HG03432 (cell line): ENCODE results near the gene INPP5F.

ENCODE experiments used
- ATAC-seq: cut with Tn5 transposase; IDR thresholded peaks from one replicate; pipeline ENCODE4 v1.9.1; 2021; ENCODE audit warnings: mild to moderate bottlenecking, moderate library complexity; ENCODE audit not compliant: unreplicated experiment

The INPP5F gene

GRCh38 chr10:119807960-119808697 lies 82.3 kb downstream of the INPP5F start:
- no peak for ATAC-seq

DNA sequence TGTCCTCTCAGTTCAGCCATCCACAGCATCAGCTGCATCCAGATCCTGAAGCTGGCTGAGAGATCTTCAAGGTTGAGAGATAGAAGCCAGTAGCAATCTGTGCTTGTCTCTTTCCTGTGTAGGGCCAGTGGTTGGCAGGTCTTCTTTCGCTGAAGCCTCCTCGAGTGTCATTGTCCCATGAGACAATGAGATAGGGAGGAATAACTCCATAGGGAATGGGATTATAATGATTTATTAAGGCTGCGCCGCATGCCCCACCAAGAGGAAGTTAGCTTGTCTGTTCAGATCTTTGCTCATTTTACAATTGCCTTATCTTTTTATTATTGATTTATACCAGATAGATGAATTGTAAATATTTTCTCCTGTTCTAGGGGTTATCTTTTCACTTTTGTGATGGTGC lies 85.3 kb downstream of the INPP5F start:
- no peak for ATAC-seq

GRCh38 chr10:119812684-119813083 lies 86.8 kb downstream of the INPP5F start:
- no peak for ATAC-seq

GRCh38 chr10:119815671-119816070 lies 89.8 kb downstream of the INPP5F start:
- no peak for ATAC-seq

DNA sequence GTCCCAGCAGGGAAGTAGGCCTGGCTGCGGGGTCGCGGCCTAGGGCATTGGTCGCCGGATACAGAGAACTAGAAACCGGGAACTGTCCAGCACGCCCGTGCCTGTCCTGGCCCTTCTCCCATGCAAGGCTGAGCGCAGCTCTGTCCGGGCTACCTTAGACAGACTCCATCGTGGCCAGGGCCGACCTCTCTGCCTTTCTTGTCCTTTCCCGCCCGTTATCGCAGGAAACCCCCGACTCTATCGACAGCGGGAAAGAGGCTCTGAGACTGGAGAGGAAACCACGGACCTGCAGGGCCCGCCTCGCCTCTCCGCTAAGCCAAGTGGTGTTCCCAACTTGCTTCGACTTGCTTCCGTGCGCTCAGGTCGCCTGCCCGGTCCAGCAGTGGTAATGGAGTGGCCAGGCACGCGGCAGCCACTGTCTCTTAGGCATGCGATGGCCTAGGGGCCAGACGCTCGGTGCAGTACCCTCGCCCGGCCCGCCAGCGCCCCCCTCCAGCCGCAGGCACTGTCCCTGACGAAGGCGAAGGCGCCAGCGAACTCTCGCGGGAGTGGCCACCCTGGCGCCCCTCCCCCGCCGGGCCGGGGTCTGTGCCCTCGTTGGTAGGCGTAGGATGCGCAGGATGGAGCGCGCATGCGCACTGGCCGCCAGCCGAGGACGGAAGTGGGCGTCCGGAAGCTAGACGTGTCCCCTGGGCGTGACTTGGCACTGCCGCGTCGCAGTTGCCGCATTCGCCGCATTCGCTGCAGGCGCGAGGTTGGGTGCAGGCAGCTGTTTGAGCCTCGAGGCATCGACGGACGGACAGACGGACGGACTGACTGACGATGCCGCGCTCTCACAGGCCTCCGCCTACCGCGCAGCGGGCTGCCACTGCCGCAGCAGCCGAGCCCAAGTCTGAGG lies 92.4 kb downstream of the INPP5F start:
- ATAC-seq = no peak

GRCh38 chr10:119818889-119819270 lies 93.0 kb downstream of the INPP5F start:
- ATAC-seq = no peak

DNA sequence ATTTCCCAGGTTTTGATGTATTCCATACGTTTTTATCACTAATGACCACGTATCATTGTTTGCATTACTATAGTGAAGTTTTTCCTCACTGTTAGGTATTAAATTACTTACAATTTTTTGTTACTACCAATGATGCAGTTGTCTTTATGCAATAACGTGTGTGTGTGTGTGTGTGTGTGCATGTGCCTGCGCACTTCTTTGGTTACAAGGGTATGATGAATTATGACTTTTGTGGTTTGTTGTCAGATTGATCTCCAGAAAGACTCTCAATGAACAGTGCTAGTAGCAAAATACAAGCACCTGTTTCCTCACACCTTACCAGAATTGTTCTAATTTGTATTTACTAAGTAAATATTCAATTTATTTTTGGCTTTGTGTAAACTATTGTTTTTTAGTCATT lies 95.3 kb downstream of the INPP5F start:
- ATAC-seq = no peak

- no peak for ATAC-seq
Observed at GRCh38 chr10:119824299-119824698, 98.4 kb downstream of the INPP5F start.

GRCh38 chr10:119826771-119827170 lies 100.9 kb downstream of the INPP5F start:
- no peak for ATAC-seq

DNA sequence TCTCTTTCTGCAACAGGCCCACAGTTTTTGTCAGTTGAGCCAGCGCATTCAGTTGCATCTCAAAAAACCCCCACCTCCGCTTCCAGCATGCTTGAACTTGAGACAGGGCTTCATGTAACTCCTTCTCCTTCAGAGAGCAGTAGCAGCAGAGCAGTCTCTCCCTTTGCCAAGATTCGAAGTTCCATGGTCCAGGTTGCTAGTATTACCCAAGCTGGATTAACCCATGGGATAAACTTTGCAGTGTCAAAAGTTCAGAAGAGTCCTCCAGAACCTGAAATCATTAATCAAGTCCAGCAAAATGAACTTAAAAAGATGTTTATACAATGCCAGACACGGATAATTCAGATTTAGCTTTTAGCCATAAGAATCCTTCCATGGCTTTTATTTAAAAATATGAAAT lies 101.6 kb downstream of the INPP5F start:
- ATAC-seq = no peak

DNA sequence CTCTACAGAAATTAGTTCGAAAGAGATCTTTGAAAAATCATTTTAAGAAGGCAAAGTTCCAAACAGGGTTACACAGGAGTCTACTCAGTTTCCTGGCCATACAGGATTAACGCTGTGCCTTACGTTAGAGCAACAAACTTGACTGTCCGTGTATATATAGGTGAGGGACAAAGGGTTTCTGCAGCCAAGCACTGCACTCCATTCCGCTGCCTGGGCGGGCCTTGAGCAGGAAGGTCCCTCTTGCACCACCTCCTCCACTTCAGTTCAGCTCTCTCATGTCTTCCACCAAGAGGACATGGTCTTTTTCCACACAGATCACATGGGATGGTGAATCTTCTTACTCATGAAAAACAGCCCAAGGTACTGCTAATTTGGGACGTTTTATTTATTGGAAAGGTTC lies 103.6 kb downstream of the INPP5F start:
- ATAC-seq = no peak

DNA sequence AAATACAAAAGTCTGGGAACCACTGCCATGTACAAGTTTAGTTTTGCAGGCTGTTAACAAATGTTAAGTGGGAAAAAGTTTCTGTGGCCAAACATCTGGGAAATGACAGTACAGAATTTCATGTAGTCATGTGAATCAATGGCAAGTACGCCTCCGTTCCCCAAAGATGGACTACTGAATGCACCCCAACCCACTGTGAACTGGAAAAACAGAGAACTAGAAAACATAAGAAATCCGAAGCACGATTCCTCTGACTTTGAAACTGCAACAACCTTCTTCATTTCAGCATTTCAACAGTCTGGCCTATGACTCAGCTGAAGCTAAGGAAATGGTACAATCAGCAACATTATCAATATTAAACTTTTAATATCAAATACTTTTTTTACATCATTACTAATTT lies 105.0 kb downstream of the INPP5F start:
- ATAC-seq = no peak

DNA sequence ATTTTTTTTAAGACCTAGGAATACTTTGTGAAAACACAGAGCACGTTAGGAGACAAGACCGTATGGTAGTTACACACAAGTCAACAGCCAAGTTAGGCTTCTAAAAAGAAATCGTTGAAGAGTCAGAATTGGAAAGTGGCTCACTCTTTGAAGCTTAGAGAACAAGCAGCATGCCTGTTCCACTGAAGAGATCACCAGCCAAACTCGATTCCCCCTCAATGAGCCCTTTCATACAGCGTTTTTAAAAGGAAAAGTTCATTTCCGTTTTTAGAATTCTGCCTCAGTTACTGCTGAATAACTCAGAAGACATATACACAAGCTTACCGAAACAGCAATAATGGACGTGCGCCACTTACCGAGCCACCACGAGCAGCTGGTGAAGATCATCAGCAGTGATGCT lies 105.8 kb downstream of the INPP5F start:
- ATAC-seq = no peak

GRCh38 chr10:119832951-119833350 lies 107.1 kb downstream of the INPP5F start:
- ATAC-seq = no peak

DNA sequence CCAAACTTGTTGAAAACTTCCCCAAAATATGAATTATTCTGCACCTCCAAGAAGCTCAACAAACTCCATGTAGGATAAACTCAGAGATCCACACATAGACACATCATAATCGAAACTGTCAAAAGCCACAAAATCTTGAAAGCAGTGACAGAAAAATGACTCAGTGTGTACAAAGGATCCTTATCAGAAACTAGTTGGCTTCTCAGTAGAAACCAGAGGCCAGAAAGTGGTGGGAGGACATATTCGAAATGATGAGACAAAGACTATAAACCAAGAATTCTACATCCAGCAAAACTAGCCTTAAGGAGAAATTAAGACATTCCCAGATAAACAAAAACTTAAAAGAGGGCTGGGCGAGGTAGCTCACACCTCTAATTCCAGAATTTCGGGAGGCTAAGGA lies 108.3 kb downstream of the INPP5F start:
- no peak for ATAC-seq

DNA sequence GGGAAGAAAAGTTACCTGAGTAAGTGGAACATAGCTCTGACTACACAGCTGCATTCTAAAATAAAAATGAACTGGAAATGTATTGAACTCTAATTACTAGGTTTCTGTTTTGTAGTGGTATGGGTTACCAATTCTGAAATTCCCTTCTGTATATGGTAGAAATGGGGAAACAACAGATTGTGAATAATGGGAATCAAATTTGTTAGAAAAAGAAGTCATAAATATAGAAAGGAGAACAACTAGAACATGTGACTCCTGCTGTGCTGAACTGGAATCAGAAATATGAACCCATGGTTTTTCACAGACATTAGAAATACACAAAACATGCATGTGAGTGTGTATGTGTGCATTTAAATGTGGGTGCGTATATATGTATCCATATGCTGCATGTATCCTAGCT lies 119.8 kb downstream of the INPP5F start:
- ATAC-seq = no peak

GRCh38 chr10:119849031-119849789 lies 123.4 kb downstream of the INPP5F start:
- ATAC-seq = no peak

GRCh38 chr10:119849944-119850343 lies 124.1 kb downstream of the INPP5F start:
- ATAC-seq = no peak

GRCh38 chr10:119852277-119852676 lies 126.4 kb downstream of the INPP5F start:
- no peak for ATAC-seq

- ATAC-seq = no peak
Observed at GRCh38 chr10:119852822-119853221, 127.0 kb downstream of the INPP5F start.

- ATAC-seq = no peak
Observed at GRCh38 chr10:119853574-119853973, 127.7 kb downstream of the INPP5F start.
